OCI-LY7 (cell line): Measurements from ENCODE around the gene STAU1.
"Not testable (repeated sequence)": the region's sequence is repeated elsewhere in the genome, so short reads cannot be mapped to it uniquely, and the experiment has no call there.

ENCODE experiments used
- CTCF ChIP-seq: fragments of 200-600 bp; sonication (generic); conservative IDR thresholded peaks from 2 replicates; pipeline ENCODE4 v1.5.1; 2014; ENCODE audit warnings: mild to moderate bottlenecking, antibody characterized with exemption, low read length, moderate library complexity, mixed read lengths
- EZH2phosphoT487 ChIP-seq: fragments of 200-600 bp; sonication (generic); IDR thresholded peaks from 2 replicates; pipeline ENCODE4 v1.6.1; 2018; ENCODE audit warnings: low read depth, borderline replicate concordance, mild to moderate bottlenecking, mixed run types, antibody characterized with exemption, low read length, moderate library complexity, mixed read lengths

- not testable (repeated sequence) for TF ChIP-seq CTCF, EZH2phosphoT487
These were observed 83.1 kb downstream of the STAU1 start for GRCh38 chr20:49104979-49105547.
